UCSD-AML1 (cell line): Measurements from ENCODE around the gene EDRF1.

Experiments used
- DNase-seq: peaks from one replicate; lab custom pipeline; 2025; ENCODE audit not compliant: unreplicated experiment; lab: John Stamatoyannopoulos, UW

Gene EDRF1

GRCh38 chr10:125762692-125763648 lies 43.5 kb downstream of the EDRF1 start:
- no peak for DNase-seq

- DNase-seq = no peak
Measured at GRCh38 chr10:125765835-125766234, 46.3 kb downstream of the EDRF1 start.

GRCh38 chr10:125766511-125766910 lies 47.0 kb downstream of the EDRF1 start:
- no peak for DNase-seq

GRCh38 chr10:125768219-125768855 lies 48.8 kb downstream of the EDRF1 start:
- no peak for DNase-seq

GRCh38 chr10:125769175-125769574 lies 49.7 kb downstream of the EDRF1 start:
- no peak for DNase-seq

GRCh38 chr10:125770844-125771243 lies 51.3 kb downstream of the EDRF1 start:
- no peak for DNase-seq

- no peak for DNase-seq
Measured at GRCh38 chr10:125772112-125772863, 52.8 kb downstream of the EDRF1 start.

- no peak for DNase-seq
Measured at GRCh38 chr10:125772864-125773180, 53.3 kb downstream of the EDRF1 start.

- DNase-seq = no peak
Measured at GRCh38 chr10:125773687-125774543, 54.4 kb downstream of the EDRF1 start.

- no peak for DNase-seq
Measured at GRCh38 chr10:125774581-125775191, 55.2 kb downstream of the EDRF1 start.

- DNase-seq = no peak
Measured at GRCh38 chr10:125775491-125776106, 56.1 kb downstream of the EDRF1 start, which contains the start of gene MMP21. MMP21 (minus strand) TSS chr10:125775821; CDS start chr10:125775821, 0 bp downstream.

GRCh38 chr10:125777806-125778205 lies 58.3 kb downstream of the EDRF1 start:
- DNase-seq = no peak

GRCh38 chr10:125778556-125778955 lies 59.0 kb downstream of the EDRF1 start:
- DNase-seq = no peak

GRCh38 chr10:125779403-125780327 lies 60.2 kb downstream of the EDRF1 start:
- no peak for DNase-seq

- no peak for DNase-seq
Measured at GRCh38 chr10:125781374-125781773, 61.9 kb downstream of the EDRF1 start.

GRCh38 chr10:125782054-125782453 lies 62.5 kb downstream of the EDRF1 start:
- no peak for DNase-seq

GRCh38 chr10:125782616-125783015 lies 63.1 kb downstream of the EDRF1 start:
- DNase-seq = no peak

GRCh38 chr10:125783408-125783807 lies 63.9 kb downstream of the EDRF1 start:
- no peak for DNase-seq

- no peak for DNase-seq
Measured at GRCh38 chr10:125783957-125784356, 64.4 kb downstream of the EDRF1 start.
